ACC112 (cell line): ENCODE results near the gene CSNK1D.
"Not testable (repeated sequence)": the region's sequence is repeated elsewhere in the genome, so short reads cannot be mapped to it uniquely, and the experiment has no call there.

Source experiments
- H2AFZ ChIP-seq: fragments of 200-600 bp; sonication (generic); one replicate; pipeline ENCODE4 v1.6.0; 2017; ENCODE audit warnings: antibody characterized with exemption, low read length; ENCODE audit not compliant: unreplicated experiment
- H3K27ac ChIP-seq: fragments of 200-600 bp; sonication (generic); 2 replicates; pipeline ENCODE4 v1.5.1; 2014; ENCODE audit warnings: low read depth, mild to moderate bottlenecking, antibody characterized with exemption, low read length, moderate library complexity
- H3K27me3 ChIP-seq: fragments of 200-600 bp; sonication (generic); 2 replicates; pipeline ENCODE4 v1.6.1; 2014; ENCODE audit warnings: mild to moderate bottlenecking, antibody characterized with exemption, low read length, moderate library complexity, mixed read lengths; ENCODE audit not compliant: insufficient read depth
- H3K36me3 ChIP-seq: fragments of 200-600 bp; sonication (generic); 2 replicates; pipeline ENCODE4 v1.6.1; 2016; ENCODE audit warnings: mild to moderate bottlenecking, antibody characterized with exemption, low read length, moderate library complexity, mixed read lengths; ENCODE audit not compliant: insufficient read depth
- H3K4me1 ChIP-seq: fragments of 200-600 bp; sonication (generic); one replicate; pipeline ENCODE4 v1.6.1; 2016; ENCODE audit warnings: low read length, mixed read lengths; ENCODE audit not compliant: insufficient read depth, unreplicated experiment, control insufficient read depth
- H3K4me3 ChIP-seq: fragments of 200-600 bp; sonication (generic); 2 replicates; pipeline ENCODE4 v1.5.1; 2014; ENCODE audit warnings: mild to moderate bottlenecking, low read depth, low read length
- H3K79me2 ChIP-seq: fragments of 200-600 bp; sonication (generic); one replicate; pipeline ENCODE4 v1.6.0; 2016; ENCODE audit warnings: low read length; ENCODE audit not compliant: control insufficient read depth, unreplicated experiment, insufficient read depth

The CSNK1D gene

GRCh38 chr17:82256242-82256885, 17.1 kb downstream of the CSNK1D start:
- peaks cover 77% of the 10 kb centered on the region for H3K36me3 ChIP-seq
- H3K4me3 ChIP-seq: no peak overlapping the region
- H3K79me2 ChIP-seq: peaks cover 71% of the 10 kb centered on the region
- H2AFZ ChIP-seq: no peak overlapping the region
- no peaks in the 10 kb centered on the region for H3K4me1 ChIP-seq
- no peaks in the 10 kb centered on the region for H3K27me3 ChIP-seq
- peak overlapping the region; percentile 74; the same call in 1 of the 2 replicates for H3K27ac ChIP-seq

- Histone ChIP-seq H3K36me3 (peaks cover 77% of the 10 kb centered on the region), H3K27me3 (no peaks in the 10 kb centered on the region), H3K27ac (no peak overlapping the region), H3K4me3 (no peak overlapping the region), H2AFZ (no peak overlapping the region), H3K4me1 (no peaks in the 10 kb centered on the region), H3K79me2 (peaks cover 70% of the 10 kb centered on the region)
Observed at GRCh38 chr17:82255402-82255972, 18.0 kb downstream of the CSNK1D start.

- not testable (repeated sequence) for H2AFZ ChIP-seq, H3K27ac ChIP-seq, H3K4me3 ChIP-seq, H3K4me1 ChIP-seq, H3K27me3 ChIP-seq
- H3K79me2 ChIP-seq: peaks cover 64% of the 10 kb centered on the region
- peaks cover 76% of the 10 kb centered on the region for H3K36me3 ChIP-seq
Observed at GRCh38 chr17:82254746-82255145, 18.8 kb downstream of the CSNK1D start.

- H3K27ac ChIP-seq, H3K27me3 ChIP-seq, H2AFZ ChIP-seq, H3K4me3 ChIP-seq, H3K4me1 ChIP-seq: not testable (repeated sequence)
- Histone ChIP-seq H3K79me2 (peaks cover 58% of the 10 kb centered on the region), H3K36me3 (peaks cover 73% of the 10 kb centered on the region)
Observed at GRCh38 chr17:82254096-82254495, 19.4 kb downstream of the CSNK1D start.

- H2AFZ ChIP-seq: no peak overlapping the region
- H3K36me3 ChIP-seq: peaks cover 70% of the 10 kb centered on the region
- no peaks in the 10 kb centered on the region for H3K27me3 ChIP-seq
- H3K27ac ChIP-seq: no peak overlapping the region
- no peak overlapping the region for H3K4me3 ChIP-seq
- H3K79me2 ChIP-seq: peaks cover 49% of the 10 kb centered on the region
- no peaks in the 10 kb centered on the region for H3K4me1 ChIP-seq
Observed at GRCh38 chr17:82253179-82253544, 20.3 kb downstream of the CSNK1D start.

GRCh38 chr17:82252511-82253178, 20.9 kb downstream of the CSNK1D start:
- Histone ChIP-seq H3K79me2 (peaks cover 47% of the 10 kb centered on the region), H3K27ac (no peak overlapping the region; the same call in 1 of the 2 replicates), H2AFZ (no peak overlapping the region), H3K4me3 (no peak overlapping the region), H3K36me3 (peaks cover 71% of the 10 kb centered on the region), H3K4me1 (no peaks in the 10 kb centered on the region), H3K27me3 (no peaks in the 10 kb centered on the region)

- 0 out of 2 replicates have a peak overlapping the region, but pooled peaks have one; percentile 2 for H3K27ac ChIP-seq
- no peak overlapping the region for H3K4me3 ChIP-seq
- peaks cover 16% of the 10 kb centered on the region for H3K4me1 ChIP-seq
- H3K27me3 ChIP-seq: no peaks in the 10 kb centered on the region
- peaks cover 31% of the 10 kb centered on the region for H3K79me2 ChIP-seq
- H3K36me3 ChIP-seq: peaks cover 61% of the 10 kb centered on the region
- no peak overlapping the region for H2AFZ ChIP-seq
Observed at GRCh38 chr17:82250868-82251500, 22.5 kb downstream of the CSNK1D start.

- H3K4me1 ChIP-seq: peaks cover 25% of the 10 kb centered on the region
- no peak overlapping the region for H3K27ac ChIP-seq
- H3K27me3 ChIP-seq: no peaks in the 10 kb centered on the region
- H3K79me2 ChIP-seq: peaks cover 21% of the 10 kb centered on the region
- H3K36me3 ChIP-seq: peaks cover 61% of the 10 kb centered on the region
- H3K4me3 ChIP-seq: no peak overlapping the region
- H2AFZ ChIP-seq: no peak overlapping the region
Observed at GRCh38 chr17:82249896-82250581, 23.5 kb downstream of the CSNK1D start.

- Histone ChIP-seq H2AFZ (no peak overlapping the region), H3K4me1 (peaks cover 27% of the 10 kb centered on the region), H3K36me3 (peaks cover 69% of the 10 kb centered on the region), H3K79me2 (peaks cover 21% of the 10 kb centered on the region), H3K4me3 (no peak overlapping the region), H3K27ac (no peak overlapping the region), H3K27me3 (no peaks in the 10 kb centered on the region)
Observed at GRCh38 chr17:82248815-82249674, 24.5 kb downstream of the CSNK1D start.
